ENCODE data around the gene SLAMF7. TPM values are rescaled to one million over a fixed set of nuclear protein-coding genes. Genes with fewer than 3 reads are reported as not detected.

SLAMF7 gene
- total and polyA plus RNA-seq, 10 of the 15 experiments (the other 5 are each of a cell fraction or from before 2014, with no cell fraction given): 66.6 to 284 (median 108) TPM

DNA sequence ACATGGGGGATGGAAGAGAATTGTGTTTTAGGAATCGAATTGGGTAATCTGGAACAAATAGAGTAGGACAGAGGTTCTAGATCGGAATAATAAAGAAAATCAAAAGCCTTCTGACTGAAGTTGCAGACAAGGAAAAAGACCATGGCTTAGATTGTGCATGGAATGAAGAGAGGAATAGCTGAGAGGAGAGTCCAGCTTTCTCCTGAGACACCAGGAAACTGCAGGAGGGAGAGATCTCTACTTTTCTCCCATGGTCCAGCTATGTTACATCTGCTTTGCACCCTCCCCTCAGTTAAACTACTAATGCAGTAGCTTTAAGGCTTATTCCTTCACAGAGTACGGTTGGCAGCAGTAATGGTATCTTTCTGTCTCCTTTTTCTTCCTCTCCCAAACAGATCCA lies 13.4 kb downstream of the SLAMF7 start:
- in situ Hi-C loops (cut with MboI): no loop called here
- Histone ChIP-seq H3K36me3 (ENCODE audit: control insufficient read depth in 2 of 2, insufficient read depth in 2 of 2, low read length in 1 of 2) (peaks cover 24 to 43% of the 10 kb centered on the region in 2 experiments), H3K4me2 (ENCODE audit: control insufficient read depth, insufficient read depth) (no peak overlapping the region), H3K4me1 (ENCODE audit: control insufficient read depth, insufficient read depth, low read length) (peaks cover 44% of the 10 kb centered on the region), H3K79me2 (ENCODE audit: control insufficient read depth, insufficient read depth, low read length) (peaks cover 20% of the 10 kb centered on the region), H4K20me1 (ENCODE audit: control insufficient read depth, insufficient read depth) (no peaks in the 10 kb centered on the region), H3K27ac (ENCODE audit: control insufficient read depth, insufficient read depth) (no peak overlapping the region; the same call in 1 of the 2 replicates), H3K27me3 (replicated peaks in 1 of 2; ENCODE audit: control insufficient read depth in 2 of 2, insufficient read depth in 2 of 2, low read length in 1 of 2) (no peaks in the 10 kb centered on the region), H3K9ac (ENCODE audit: control insufficient read depth, insufficient read depth, low read length) (no peak overlapping the region), H2AFZ (ENCODE audit: control insufficient read depth, low read depth, low read length) (no peak overlapping the region), H3K9me3 (replicated peaks; ENCODE audit: control insufficient read depth, insufficient read depth, low read length) (no peaks in the 10 kb centered on the region; the same call in 2 of the 3 replicates), H3K4me3 (no peak overlapping the region)
- intact Hi-C loops (cut with micrococcal nuclease; ENCODE audit: unreplicated experiment): no loop called here
- POLR2A ChIA-PET: interaction anchor here (1.2 to 3.3 kb wide), 4 partner anchors 9 to 134 kb away, joined by 3 to 16 read pairs (median 5); no protein-coding TSS in a partner anchor
- BruUV-seq (replicated peaks): no TSS peak
- TF ChIP-seq JUND (IDR thresholded peaks at IDR 0.05; ENCODE audit: low read depth, low read length) (no peak), ZNF217 (IDR thresholded peaks at IDR 0.05) (no peak), RUNX3 (IDR thresholded peaks at IDR 0.05; ENCODE audit: low read length) (no peak), GABPA (IDR thresholded peaks at IDR 0.05; ENCODE audit: low read depth) (no peak), EP300 (IDR thresholded peaks at IDR 0.05; ENCODE audit: borderline replicate concordance in 1 of 2, control insufficient read depth in 1 of 2, low read depth in 2 of 2, low read length in 2 of 2) (no peak), TARDBP (IDR thresholded peaks at IDR 0.05; ENCODE audit: borderline replicate concordance) (no peak), POLR2AphosphoS2 (IDR thresholded peaks at IDR 0.05; ENCODE audit: low read depth, low read length) (0 out of 2 replicates have a peak, but pooled peaks have one; percentile 54), TCF3 (IDR thresholded peaks at IDR 0.05; ENCODE audit: borderline replicate concordance, insufficient read depth, low read depth, low read length) (no peak), STAT1 (conservative IDR thresholded peaks at IDR 0.05) (no peak), MEF2B (IDR thresholded peaks at IDR 0.05; ENCODE audit: partially characterized antibody, poor library complexity, severe bottlenecking) (no peak), HDAC6 (IDR thresholded peaks at IDR 0.05; ENCODE audit: unreplicated experiment) (peak; percentile 10), BHLHE40 (IDR thresholded peaks at IDR 0.05; ENCODE audit: borderline replicate concordance in 1 of 2, low read depth in 2 of 2, low read length in 1 of 2) (no peak), NR2F1 (conservative IDR thresholded peaks at IDR 0.05) (no peak)
- TF ChIP-seq, protein P1, sequence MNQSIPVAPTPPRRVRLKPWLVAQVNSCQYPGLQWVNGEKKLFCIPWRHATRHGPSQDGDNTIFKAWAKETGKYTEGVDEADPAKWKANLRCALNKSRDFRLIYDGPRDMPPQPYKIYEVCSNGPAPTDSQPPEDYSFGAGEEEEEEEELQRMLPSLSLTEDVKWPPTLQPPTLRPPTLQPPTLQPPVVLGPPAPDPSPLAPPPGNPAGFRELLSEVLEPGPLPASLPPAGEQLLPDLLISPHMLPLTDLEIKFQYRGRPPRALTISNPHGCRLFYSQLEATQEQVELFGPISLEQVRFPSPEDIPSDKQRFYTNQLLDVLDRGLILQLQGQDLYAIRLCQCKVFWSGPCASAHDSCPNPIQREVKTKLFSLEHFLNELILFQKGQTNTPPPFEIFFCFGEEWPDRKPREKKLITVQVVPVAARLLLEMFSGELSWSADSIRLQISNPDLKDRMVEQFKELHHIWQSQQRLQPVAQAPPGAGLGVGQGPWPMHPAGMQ (IDR thresholded peaks at IDR 0.05; ENCODE audit: borderline replicate concordance): no peak
- WGBS (ENCODE audit: insufficient coverage, insufficient replicate concordance, low lambda C conversion rate, missing lambda C conversion rate): 96% methylated on average over 3 of the region's 3 CpGs
- SMC1A ChIA-PET (ENCODE audit: uncharacterized antibody, unreplicated experiment): interaction anchor here (0.6 to 9.8 kb wide), 11 partner anchors 9 to 163 kb away, joined by 3 to 109 read pairs (median 4); partner anchors contain the start of genes CD48 and SLAMF7
- no peak for ATAC-seq
- no peak for FAIRE-seq
- RAD21 ChIA-PET (ENCODE audit: unreplicated experiment): interaction anchor here (1.2 to 6.4 kb wide), 3 partner anchors 11 to 24 kb away, joined by 3 to 68 read pairs (median 8); partner anchors contain the start of gene SLAMF7
- no peak for DNase-seq (ENCODE audit: low read depth, low spot score)
- CTCF ChIA-PET: interaction anchor here (0.6 to 2.0 kb wide), 5 partner anchors 16 to 312 kb away, joined by 3 to 13 read pairs (median 4); no protein-coding TSS in a partner anchor

All from GM12878 (cell line).